NCI-H2227 (cell line): ENCODE results near the gene IL1F10.
"Not testable (repeated sequence)": the region's sequence is repeated elsewhere in the genome, so short reads cannot be mapped to it uniquely, and the experiment has no call there.

ENCODE experiments used
- DNase-seq: peaks from one replicate; lab custom pipeline; 2025; ENCODE audit not compliant: unreplicated experiment; lab: John Stamatoyannopoulos, UW

Gene IL1F10

DNA sequence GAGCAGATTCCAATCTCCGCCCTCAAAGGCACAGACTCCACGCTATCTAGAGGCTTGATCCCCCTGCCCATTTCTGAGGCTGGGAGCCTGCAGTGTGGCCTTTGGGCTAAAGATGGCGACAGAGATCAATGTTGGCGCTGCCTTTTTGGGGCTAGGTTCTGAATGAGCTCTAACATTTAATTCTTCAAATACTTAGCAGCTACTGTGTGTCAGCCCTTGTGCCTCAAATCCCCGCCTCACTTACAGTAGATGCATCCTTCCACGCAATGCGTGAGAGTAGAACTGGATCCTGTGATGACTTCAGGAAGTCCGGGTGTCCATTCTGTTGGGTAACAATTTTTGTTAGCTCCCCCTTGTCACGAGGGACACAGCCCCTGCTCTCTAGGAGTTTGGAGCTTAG is 12.4 kb downstream of the IL1F10 start:
- DNase-seq, result peak; percentile 51

DNA sequence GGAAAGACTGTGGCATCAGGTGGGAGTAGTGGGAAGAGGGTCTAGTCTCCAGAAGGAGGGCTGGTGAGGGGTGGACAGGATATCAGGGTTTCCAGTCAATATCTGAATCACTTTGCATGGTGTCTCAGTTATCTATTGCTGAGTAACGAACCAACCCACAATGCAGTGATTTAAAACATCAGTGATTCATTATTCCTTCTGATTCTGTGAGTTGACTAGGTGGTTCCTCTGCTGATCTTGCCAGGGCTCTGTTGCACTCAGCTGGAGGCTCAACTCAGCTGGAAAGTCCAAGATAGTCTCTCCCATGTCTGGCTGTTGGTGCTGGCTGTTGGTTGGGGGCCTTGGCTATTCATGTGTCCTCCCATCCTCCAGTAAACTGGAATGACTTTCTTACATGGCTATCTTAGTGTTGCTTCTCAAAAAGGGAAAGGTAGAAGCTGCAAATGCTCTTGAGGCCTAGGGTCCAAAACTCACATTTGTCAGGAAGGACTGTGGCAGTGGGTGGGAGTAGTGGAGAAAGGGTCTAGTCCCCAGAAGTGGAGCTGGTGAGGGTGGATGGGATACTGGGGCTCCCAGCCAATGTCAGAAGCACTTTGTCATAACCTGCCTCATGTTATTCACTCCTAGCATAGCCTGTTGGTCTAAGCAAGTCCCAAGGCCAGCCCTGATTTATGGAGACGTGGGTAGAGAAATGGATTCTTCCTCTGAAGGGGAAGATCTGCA is 13.9 kb downstream of the IL1F10 start:
- DNase-seq, result no peak

DNA sequence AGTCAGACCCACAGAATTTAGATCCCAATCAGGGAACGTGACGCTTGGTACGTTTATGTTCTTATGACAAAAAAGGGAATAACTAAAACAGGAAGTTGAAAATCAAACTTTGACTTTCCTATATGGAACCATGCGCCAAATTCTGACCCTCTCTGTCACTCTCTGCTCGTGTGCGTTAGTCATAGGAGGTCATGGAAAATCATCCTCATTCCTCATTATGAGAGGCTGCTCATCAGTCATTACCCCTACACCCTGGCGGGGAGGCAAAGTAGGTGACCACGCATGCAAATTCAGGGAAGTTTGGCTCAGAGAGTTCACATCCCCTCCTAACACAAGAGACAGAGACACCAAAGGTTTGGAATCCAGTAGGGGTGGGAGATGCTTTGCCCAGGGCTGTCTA is 15.5 kb downstream of the IL1F10 start:
- no peak for DNase-seq

DNA sequence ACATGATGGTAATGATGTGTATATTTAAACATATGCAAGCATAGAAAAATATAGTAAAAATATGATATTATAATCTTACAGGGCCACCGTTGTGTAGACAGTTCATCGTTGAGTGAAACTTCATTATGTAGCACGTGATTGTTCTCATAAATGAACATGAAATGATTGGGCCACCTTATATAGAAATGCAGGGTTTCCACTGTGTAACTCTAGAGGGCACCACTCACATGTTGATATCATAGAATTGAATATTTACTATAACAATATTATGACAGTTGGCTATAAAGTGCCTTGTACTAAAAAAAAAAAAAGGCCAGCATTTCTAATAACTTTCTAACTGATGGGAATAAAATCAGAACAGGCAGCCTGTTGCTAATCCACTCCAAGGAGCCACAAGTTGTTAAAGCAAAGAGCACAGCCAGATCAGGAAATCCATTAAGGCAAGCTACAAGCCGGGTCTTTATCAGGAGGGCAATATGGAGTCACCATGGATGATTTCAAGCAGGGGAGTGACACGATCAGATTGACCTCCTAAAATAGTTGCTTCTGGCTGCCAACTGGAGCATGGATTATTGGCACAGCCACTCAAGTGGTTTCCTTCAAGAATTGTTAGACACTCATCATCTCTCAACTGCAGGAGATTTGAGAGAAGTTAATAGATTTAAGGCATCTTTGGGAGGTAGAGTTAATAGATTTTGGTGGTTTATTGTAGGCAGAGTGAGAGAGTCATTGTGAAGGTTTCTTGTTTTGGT is 16.7 kb downstream of the IL1F10 start:
- DNase-seq, result no peak

DNA sequence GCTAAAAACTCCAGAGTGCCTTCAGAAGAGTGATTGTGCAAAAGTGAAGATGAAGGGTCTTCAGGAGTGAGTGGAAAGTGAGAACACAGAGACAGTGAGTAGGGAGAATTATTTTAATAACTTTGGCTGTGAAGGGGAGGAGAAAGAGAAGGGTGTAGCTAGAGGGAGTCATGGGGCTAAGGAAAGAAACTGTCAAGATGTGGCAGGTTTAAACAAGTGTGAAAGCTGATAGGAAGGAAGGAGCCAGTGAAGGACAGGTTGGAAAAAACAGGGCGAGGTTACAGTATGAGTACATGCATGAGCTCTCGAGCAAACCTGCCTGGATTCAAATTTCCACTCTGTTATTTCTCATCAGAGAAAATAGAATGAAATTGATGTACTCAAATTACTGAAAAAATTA is 17.8 kb downstream of the IL1F10 start:
- no peak for DNase-seq

- DNase-seq, result no peak
Measured at GRCh38 chr2:113088213-113088992, 20.6 kb downstream of the IL1F10 start.

DNA sequence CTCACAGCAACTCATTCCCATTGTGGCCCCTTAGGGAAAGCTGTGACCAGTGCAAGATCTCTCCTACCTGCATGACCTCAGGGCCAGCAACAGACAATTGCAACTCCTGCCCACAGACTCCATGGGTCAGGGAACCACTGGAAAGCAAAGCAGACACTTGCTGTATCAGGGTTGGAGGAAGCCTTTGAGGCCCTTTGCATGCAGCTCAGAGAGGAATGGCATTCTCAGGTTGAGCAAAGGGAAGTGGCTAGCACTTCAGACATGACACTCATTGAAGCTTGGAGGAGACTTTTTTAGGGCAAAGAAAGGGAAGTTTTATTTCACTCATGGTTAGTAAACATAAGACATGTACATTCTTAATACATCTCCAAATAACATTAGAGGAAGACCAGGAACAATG is 22.1 kb downstream of the IL1F10 start:
- no peak for DNase-seq

GRCh38 chr2:113091231-113091896 is 23.6 kb downstream of the IL1F10 start:
- DNase-seq, result no peak

GRCh38 chr2:113092864-113093612 is 25.3 kb downstream of the IL1F10 start:
- DNase-seq, result no peak

DNA sequence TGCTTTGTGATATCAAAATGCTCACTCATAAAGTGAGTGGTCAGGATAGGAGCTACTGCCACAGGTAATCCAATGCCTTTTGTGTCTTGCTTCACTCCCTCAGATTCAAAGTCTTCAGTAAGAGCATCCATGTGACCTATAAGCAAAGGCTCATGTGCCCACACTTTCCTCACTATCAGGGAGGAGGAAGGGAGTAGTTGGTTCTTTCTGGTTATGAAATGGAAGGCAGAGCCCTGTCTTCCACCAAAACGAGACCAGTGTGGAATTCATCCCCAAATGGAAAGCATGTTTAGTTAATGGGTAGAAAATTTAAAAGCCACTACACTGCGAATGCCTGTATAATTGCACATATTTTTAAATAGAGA is 25.8 kb downstream of the IL1F10 start:
- no peak for DNase-seq

GRCh38 chr2:113096306-113096705 is 28.5 kb downstream of the IL1F10 start:
- not testable (repeated sequence) for DNase-seq

GRCh38 chr2:113096842-113097618 is 29.3 kb downstream of the IL1F10 start:
- not testable (repeated sequence) for DNase-seq

- DNase-seq, result no peak
Measured at GRCh38 chr2:113098041-113098440, 30.3 kb downstream of the IL1F10 start.

DNA sequence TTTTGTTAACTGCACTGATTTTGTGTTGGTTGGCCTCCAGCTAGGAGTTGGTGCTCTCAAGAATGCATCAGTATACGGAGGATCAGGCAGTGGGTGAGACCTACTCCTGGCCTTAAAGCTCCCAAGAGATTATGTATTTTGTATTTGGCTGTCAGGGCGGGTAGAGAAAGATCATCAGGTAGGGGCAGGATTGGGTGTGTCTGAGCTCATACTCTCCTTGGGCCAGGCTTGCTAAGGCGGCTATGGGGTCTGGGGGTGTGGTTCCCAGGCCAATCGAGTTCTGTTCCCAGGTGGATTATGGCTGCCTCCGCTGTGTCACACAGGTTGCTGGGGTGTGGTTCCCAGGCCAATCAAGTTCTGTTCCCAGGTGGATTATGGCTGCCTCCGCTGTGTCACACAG is 30.8 kb downstream of the IL1F10 start:
- no peak for DNase-seq

DNA sequence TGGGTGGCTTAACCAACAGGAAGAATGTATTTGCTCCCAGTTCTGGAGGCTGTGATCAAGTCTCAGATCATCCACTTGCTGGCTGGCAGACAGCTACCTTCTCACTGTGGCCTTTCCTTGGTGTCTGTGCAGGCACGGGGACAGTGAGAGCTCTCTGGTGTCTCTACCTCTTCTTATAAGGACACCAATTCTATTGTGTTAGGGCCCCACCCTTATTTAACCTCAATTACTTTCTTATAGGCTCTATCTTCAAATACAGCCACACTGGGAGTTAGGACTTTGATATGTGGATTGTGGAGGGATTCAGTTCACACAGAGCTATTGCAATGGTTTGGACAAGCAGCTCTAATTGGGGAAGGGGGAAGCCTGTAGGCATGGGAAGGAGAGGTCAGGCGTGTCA is 34.4 kb downstream of the IL1F10 start:
- no peak for DNase-seq

DNA sequence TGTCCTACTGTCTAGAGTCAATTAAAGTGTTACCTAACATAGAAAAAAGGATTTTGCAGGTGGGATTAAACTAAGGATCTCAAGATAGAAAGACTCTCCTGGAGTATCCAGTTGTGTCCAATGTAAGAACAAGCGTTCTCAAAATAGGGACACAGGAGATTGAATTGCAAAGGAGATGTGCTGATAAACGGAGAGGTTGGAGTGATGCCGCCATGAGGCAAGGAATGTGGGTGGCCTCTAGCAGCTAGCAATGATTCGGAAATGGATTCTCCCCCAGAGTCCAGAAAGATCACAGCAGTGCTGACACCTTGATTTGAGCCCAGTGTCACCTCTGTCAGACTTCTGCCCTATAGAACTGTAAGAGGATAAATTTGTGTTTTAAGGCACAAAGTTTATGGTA is 35.5 kb downstream of the IL1F10 start:
- DNase-seq, result no peak

DNA sequence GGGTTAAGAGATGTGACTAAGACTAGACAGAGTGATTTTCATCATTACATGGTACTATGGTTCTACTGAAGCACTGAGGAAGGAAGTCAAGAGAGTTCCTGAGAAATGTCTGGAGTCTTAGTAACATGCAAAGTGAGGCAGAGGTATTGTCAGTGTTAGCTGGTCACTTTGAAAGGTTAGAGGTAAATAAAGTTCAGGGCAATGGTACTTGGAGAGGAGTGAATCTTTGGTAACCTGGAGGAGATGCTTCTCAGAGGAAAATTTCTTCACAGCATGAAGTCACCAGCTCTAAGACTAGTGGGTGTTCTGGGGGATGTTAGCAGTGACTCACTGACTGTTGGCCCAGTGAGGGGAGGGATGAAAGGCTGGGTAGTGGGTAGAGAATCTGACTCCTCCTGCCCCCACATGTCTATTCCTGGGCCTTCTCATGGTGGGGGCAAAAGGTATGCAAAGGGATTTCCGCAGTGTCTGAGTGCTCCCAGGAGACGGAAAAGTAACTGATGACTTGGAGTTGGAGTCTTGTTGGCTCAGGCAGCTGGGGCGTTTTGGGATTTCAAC is 36.4 kb downstream of the IL1F10 start:
- no peak for DNase-seq

DNA sequence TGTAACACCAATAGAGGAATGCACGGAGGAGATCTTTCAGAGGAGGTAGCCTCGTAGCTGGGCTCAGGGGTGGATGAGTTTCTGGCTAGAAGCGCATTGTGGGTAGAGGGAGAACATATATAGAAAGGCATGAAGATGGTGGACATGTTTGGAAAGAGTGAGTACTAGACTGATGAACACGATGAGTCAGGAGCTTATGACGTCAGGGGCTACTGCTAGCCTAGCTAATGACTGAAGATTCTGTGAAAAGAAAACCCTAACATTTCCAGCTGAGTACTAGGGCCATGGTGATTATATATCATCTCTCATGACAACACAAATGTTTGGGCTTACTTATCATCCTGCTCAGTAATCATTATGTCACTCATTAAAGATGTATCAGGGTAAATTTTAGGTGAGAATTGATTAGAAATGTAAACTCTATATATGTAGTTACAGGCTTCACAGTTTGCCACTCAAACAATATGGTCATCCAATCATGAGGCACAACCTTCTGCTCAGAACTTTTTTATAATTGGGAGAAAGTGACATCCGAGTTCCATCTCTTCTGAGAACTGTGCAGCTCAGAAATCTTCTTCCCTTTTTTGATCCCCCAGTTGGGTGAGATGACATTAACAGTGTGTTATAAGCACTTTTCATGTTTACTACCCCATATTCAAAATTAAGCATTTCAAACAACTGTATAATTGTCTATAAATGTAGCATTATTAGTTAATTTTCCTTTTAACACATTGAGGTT is 37.4 kb downstream of the IL1F10 start:
- DNase-seq, result no peak

DNA sequence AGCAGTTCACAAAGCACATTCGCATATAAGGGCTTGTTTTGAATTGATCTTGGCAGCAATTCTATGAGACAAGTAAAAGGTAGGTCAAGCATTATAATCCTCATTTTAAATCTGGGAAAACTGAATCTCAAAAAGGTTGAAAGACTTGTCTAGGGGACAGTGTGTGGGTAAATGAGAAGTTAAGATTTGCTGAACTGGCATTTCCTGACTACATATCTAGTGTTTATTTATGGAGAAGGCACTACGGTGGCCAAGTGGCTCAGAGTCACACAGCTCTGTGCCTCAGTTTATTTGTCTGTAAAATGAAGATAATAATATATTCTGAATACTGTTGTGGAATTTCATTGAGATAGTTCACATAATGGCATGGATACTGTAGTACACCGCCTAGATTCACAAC is 43.4 kb downstream of the IL1F10 start:
- DNase-seq, result no peak
